ENCODE results near the gene GPC3.

DNA sequence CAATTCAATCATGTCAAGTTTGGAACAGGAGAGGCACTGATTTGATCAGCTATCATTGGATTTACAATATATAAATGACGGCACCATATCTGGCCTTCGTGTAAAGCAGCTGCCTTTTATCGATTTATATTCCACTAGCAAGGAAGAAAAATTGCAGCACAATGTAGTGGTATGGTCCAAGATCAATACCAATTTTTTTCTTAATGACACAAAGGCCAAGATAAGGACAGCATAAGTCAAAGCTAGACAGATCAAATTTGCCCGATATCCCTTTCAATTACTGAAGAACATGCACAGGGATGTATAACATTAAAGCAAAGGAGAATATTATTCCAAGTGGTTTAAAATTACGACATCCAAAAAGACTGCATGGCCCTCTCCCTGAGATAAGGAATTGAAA is 167.4 kb downstream of the GPC3 start:
- TF ChIP-seq ETV6 (CRISPR knock-in tag; IDR thresholded peaks at IDR 0.05) (no peak), ZNF232 (CRISPR knock-in tag; IDR thresholded peaks at IDR 0.05) (no peak)
- TF ChIP-seq, protein P1, sequence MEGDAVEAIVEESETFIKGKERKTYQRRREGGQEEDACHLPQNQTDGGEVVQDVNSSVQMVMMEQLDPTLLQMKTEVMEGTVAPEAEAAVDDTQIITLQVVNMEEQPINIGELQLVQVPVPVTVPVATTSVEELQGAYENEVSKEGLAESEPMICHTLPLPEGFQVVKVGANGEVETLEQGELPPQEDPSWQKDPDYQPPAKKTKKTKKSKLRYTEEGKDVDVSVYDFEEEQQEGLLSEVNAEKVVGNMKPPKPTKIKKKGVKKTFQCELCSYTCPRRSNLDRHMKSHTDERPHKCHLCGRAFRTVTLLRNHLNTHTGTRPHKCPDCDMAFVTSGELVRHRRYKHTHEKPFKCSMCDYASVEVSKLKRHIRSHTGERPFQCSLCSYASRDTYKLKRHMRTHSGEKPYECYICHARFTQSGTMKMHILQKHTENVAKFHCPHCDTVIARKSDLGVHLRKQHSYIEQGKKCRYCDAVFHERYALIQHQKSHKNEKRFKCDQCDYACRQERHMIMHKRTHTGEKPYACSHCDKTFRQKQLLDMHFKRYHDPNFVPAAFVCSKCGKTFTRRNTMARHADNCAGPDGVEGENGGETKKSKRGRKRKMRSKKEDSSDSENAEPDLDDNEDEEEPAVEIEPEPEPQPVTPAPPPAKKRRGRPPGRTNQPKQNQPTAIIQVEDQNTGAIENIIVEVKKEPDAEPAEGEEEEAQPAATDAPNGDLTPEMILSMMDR (IDR thresholded peaks at IDR 0.05), result no peak
